A673 (cell line): ENCODE data around the gene GOLGA6L2. TPM values are rescaled to one million over a fixed set of nuclear protein-coding genes. Genes with fewer than 3 reads are reported as not detected.

Experiments
- BruUV-seq: library from RNA; stranded (reverse); fragments of 400-500 nt; replicated peaks from 2 replicates; lab custom pipeline; 2021; lab: Mats Ljungman, UMichigan
- CTCF ChIA-PET: fragments of 300-600 bp; sonication (Branson Sonifier 250); formaldehyde crosslinking; loops from one replicate; lab custom pipeline; 2022; ENCODE audit warnings: antibody characterized with exemption; lab: Charles Lee
- POLR2A ChIA-PET: fragments of 300-600 bp; sonication (Branson Sonifier 250); formaldehyde crosslinking; loops from one replicate; lab custom pipeline; 2022; ENCODE audit warnings: antibody characterized with exemption; ENCODE audit not compliant: low non-redundant PET; lab: Charles Lee
- DNase-seq: peaks from one replicate; pipeline ENCODE4 v3.0.0-alpha.2; 2015; ENCODE audit warnings: low spot score
- H3K27ac ChIP-seq: fragments of 200-600 bp; sonication (generic); 2 replicates; pipeline ENCODE4 v1.5.1; 2016; ENCODE audit warnings: mixed run types, low read depth, mild to moderate bottlenecking, mixed read lengths, antibody characterized with exemption, low read length; ENCODE audit not compliant: poor library complexity, severe bottlenecking
- H3K27me3 ChIP-seq: fragments of 200-600 bp; sonication (generic); replicated peaks from 2 replicates; pipeline ENCODE4 v1.6.1; 2017; ENCODE audit warnings: mixed run types, low read depth, mild to moderate bottlenecking, mixed read lengths, antibody characterized with exemption, low read length; ENCODE audit not compliant: insufficient read depth, poor library complexity
- H3K36me3 ChIP-seq: fragments of 200-600 bp; sonication (generic); 2 replicates; pipeline ENCODE4 v1.6.1; 2016; ENCODE audit warnings: mixed run types, mild to moderate bottlenecking, mixed read lengths, antibody characterized with exemption, low read length; ENCODE audit not compliant: insufficient read depth, poor library complexity, severe bottlenecking
- H3K4me1 ChIP-seq: fragments of 200-600 bp; sonication (generic); 2 replicates; pipeline ENCODE4 v1.6.1; 2017; ENCODE audit warnings: mixed run types, mild to moderate bottlenecking, mixed read lengths, antibody characterized with exemption, low read length; ENCODE audit not compliant: insufficient read depth, poor library complexity, severe bottlenecking
- H3K4me3 ChIP-seq: fragments of 200-600 bp; sonication (generic); 2 replicates; pipeline ENCODE4 v1.5.1; 2016; ENCODE audit warnings: low read depth, mixed run types, mild to moderate bottlenecking, mixed read lengths, low read length; ENCODE audit not compliant: poor library complexity, severe bottlenecking
- H3K9me3 ChIP-seq: fragments of 200-600 bp; sonication (generic); 2 replicates; pipeline ENCODE4 v1.6.1; 2016; ENCODE audit warnings: mixed run types, low read depth, mild to moderate bottlenecking, mixed read lengths, antibody characterized with exemption, low read length; ENCODE audit not compliant: poor library complexity, severe bottlenecking
- EZH2 ChIP-seq: fragments of 200-600 bp; sonication (generic); IDR thresholded peaks from 2 replicates; pipeline ENCODE4 v1.6.1; 2017; ENCODE audit warnings: borderline replicate concordance, low read depth, mild to moderate bottlenecking, mixed read lengths, antibody characterized with exemption, low read length; ENCODE audit not compliant: poor library complexity, severe bottlenecking
- intact Hi-C: fragments of 100-400 bp; cut with micrococcal nuclease; formaldehyde crosslinking; loops from one replicate; pipeline ENCODE4 v1.10.0; 2022; ENCODE audit not compliant: unreplicated experiment
- total RNA-seq: library from RNA; stranded (reverse); gene quantifications from 2 replicates; pipeline ENCODE4 v1.2.3, GENCODE V29; 2021
- TF ChIP-seq, protein P1 (sequence below): fragments of 300-800, 200-600 bp; sonication (generic); conservative IDR thresholded peaks from 2 replicates; pipeline ENCODE4 v1.5.1; 2017; ENCODE audit warnings: low read depth, mild to moderate bottlenecking, antibody characterized with exemption, low read length, moderate library complexity, mixed read lengths

Gene GOLGA6L2
- total RNA-seq, 1 experiment from 2014 or later, result not detected

DNA sequence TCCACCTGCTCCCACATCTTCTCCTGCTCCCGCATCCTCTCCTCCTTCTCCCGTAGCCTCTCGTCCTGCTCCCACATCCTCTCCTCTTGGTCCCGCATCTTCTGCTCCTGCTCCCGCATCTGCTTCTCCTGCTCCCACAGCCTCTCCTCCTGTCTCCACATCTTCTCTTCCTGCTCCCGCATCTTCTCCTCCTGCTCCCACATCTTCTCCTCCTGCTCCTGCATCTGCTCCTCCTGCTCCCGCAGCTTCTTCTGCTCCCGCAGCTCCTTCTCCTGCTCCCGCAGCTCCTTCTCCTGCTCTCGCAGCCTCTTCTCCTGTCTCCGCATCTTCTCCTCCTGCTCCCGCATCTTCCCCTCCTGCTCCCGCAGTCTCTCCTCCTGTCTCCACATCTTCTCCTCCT, 5.8 kb downstream of the GOLGA6L2 start:
- intact Hi-C loops, result no loop called here
- no peaks in the 10 kb centered on the region for H3K36me3 ChIP-seq
- no peak for DNase-seq
- no peak for TF ChIP-seq EZH2
- H3K4me3 ChIP-seq, result no peak overlapping the region
- H3K27ac ChIP-seq, result no peak overlapping the region
- POLR2A ChIA-PET, result no interaction called here
- H3K9me3 ChIP-seq, result no peaks in the 10 kb centered on the region
- CTCF ChIA-PET, result no interaction called here
- BruUV-seq, result no TSS peak
- no peaks in the 10 kb centered on the region for H3K4me1 ChIP-seq
- no peaks in the 10 kb centered on the region for H3K27me3 ChIP-seq

DNA sequence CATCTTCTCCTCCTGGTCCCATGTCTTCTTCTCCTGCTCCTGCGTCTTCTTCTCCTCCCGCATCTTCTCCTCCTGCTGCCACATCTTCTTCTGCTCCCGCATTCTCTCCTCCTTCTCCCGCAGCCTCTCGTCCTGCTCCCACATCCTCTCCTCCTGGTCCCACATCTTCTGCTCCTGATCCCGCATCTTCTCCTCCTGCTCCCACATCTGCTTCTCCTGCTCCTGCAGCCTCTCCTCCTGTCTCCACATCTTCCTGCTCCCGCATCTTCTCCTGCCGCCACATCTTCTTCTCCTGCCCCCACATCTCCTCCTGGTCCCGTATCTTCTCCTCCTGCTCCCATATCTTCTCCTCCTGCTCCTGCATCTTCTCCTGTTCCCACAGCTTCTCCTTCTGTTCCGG, 6.4 kb downstream of the GOLGA6L2 start:
- Histone ChIP-seq H3K27me3 (no peaks in the 10 kb centered on the region), H3K9me3 (no peaks in the 10 kb centered on the region), H3K36me3 (no peaks in the 10 kb centered on the region), H3K27ac (no peak overlapping the region), H3K4me1 (no peaks in the 10 kb centered on the region), H3K4me3 (no peak overlapping the region)
- TF ChIP-seq, protein P1, sequence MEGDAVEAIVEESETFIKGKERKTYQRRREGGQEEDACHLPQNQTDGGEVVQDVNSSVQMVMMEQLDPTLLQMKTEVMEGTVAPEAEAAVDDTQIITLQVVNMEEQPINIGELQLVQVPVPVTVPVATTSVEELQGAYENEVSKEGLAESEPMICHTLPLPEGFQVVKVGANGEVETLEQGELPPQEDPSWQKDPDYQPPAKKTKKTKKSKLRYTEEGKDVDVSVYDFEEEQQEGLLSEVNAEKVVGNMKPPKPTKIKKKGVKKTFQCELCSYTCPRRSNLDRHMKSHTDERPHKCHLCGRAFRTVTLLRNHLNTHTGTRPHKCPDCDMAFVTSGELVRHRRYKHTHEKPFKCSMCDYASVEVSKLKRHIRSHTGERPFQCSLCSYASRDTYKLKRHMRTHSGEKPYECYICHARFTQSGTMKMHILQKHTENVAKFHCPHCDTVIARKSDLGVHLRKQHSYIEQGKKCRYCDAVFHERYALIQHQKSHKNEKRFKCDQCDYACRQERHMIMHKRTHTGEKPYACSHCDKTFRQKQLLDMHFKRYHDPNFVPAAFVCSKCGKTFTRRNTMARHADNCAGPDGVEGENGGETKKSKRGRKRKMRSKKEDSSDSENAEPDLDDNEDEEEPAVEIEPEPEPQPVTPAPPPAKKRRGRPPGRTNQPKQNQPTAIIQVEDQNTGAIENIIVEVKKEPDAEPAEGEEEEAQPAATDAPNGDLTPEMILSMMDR, result no peak
- TF ChIP-seq EZH2, result no peak
- intact Hi-C loops, result no loop called here
- CTCF ChIA-PET, result no interaction called here
- BruUV-seq, result no TSS peak
- POLR2A ChIA-PET, result no interaction called here
- no peak for DNase-seq

DNA sequence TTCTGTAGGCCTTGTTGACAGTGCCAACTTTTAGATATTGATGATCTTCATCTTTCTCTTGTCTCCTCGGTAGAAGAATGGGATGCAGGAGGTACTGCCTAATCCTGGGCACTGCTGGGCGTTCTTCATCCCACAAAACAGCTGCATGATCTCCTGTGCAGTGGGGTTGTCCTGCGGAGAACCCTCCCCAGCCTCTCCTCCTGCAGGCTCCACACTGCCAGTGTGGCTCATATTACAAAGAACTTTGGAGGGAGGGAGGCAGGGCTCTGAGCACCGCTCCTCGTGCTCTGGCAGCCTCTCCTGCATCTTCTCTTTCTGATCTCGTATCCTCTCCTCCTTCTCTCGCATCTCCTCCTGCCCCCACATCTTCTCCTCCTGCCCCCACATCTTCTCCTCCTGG, 7.5 kb downstream of the GOLGA6L2 start:
- Histone ChIP-seq H3K27ac (no peak overlapping the region), H3K4me3 (no peak overlapping the region), H3K9me3 (no peaks in the 10 kb centered on the region), H3K27me3 (no peaks in the 10 kb centered on the region), H3K4me1 (no peaks in the 10 kb centered on the region), H3K36me3 (no peaks in the 10 kb centered on the region)
- no peak for TF ChIP-seq EZH2
- TF ChIP-seq, protein P1, result no peak
- POLR2A ChIA-PET, result no interaction called here
- intact Hi-C loops, result no loop called here
- BruUV-seq, result no TSS peak
- no peak for DNase-seq
- CTCF ChIA-PET, result no interaction called here

DNA sequence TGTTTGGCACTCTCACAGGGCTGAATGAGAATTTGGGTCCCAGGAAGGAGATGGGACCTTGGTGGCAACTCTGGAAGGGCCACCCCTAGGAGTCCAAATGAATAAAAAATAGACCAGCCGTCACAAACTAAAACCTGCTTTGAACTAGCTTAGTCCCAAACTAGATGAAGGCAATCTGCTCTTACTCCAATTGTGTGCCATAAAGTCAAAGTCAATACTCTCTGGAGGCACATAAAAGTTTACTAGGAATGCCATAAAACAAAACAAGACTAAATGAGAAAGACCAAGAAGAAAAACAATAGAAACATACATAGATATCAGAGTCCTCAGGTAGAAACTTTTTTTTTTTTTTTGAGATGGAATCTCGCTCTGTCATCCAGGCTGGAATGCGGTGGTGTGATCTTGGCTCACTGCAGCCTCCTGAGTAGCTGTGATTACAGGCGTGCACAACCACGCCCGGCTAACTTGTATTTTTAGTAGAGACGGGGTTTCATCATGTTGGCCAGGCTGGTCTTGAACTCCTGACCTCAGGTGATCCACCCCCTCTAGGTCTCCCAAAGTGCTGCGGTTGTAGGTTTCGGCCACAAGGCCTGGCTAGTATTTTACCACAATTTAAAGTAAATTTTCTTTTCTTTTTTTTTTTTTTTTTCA, 8.1 kb downstream of the GOLGA6L2 start:
- no peak for TF ChIP-seq EZH2
- TF ChIP-seq, protein P1, result no peak
- intact Hi-C loops, result no loop called here
- DNase-seq, result no peak
- no TSS peak for BruUV-seq
- Histone ChIP-seq H3K27me3 (no peaks in the 10 kb centered on the region), H3K4me1 (no peaks in the 10 kb centered on the region), H3K36me3 (no peaks in the 10 kb centered on the region), H3K4me3 (no peak overlapping the region), H3K27ac (no peak overlapping the region), H3K9me3 (no peaks in the 10 kb centered on the region)
- CTCF ChIA-PET, result no interaction called here
- POLR2A ChIA-PET, result no interaction called here
